HG03442 (cell line): ENCODE results near the gene SPIRE1.
"Not testable (repeated sequence)": the region's sequence is repeated elsewhere in the genome, so short reads cannot be mapped to it uniquely, and the experiment has no call there.

Experiments used
- ATAC-seq: cut with Tn5 transposase; IDR thresholded peaks from one replicate; pipeline ENCODE4 v1.9.1; 2021; ENCODE audit warnings: mild to moderate bottlenecking, moderate library complexity; ENCODE audit not compliant: unreplicated experiment

SPIRE1 gene

GRCh38 chr18:12423393-12423792 is 234.5 kb downstream of the SPIRE1 start:
- no peak for ATAC-seq

- no peak for ATAC-seq
Measured at GRCh38 chr18:12422936-12423335, 235.0 kb downstream of the SPIRE1 start.

DNA sequence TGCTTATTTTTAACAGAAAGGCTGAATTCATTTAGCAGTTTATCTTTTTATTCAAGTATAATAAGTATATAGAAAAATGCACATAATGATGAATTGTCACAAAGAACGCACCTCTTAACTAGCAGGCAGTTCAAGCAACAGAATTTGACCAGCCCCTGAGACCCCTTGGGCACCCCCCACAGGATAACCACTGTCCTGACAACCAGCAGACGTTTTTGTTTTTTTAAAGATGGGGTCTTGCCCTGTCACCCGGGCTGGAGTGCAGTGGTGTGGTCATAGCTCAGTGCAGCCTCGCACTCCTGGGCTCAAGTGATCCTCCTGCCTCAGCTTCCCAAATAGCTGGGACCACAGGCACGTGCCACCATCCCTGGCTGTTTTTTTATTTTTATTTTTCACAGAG is 236.2 kb downstream of the SPIRE1 start:
- no peak for ATAC-seq

DNA sequence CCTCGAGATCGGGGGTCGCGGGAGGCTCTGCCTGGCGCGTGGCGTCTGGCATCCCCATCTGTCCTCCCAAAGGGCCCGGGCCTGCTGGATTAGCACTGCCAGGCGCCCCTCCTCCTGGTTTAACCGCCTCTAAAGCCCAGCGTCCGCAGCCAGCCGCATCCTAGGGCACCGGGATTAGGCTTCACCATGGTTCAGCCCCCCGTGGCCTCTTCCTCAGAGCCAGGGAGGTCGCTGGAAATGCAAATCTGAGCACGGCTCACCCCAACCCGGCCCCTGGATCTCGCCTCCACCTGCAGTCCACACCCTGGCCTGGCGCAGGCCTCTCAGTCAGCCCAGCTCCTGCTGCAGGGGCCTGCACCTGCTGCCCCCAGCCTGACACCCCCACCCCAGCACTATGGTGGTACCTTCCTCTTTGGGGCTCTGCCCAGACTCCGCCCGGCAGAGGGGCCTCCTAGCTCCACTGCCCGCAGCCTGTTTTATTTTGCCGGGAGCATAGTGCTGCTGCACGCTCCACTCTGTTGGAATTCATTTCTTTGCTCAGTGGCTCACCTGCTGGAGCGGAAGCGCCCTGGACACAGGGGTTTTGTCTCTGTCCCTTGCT is 237.0 kb downstream of the SPIRE1 start:
- no peak for ATAC-seq

DNA sequence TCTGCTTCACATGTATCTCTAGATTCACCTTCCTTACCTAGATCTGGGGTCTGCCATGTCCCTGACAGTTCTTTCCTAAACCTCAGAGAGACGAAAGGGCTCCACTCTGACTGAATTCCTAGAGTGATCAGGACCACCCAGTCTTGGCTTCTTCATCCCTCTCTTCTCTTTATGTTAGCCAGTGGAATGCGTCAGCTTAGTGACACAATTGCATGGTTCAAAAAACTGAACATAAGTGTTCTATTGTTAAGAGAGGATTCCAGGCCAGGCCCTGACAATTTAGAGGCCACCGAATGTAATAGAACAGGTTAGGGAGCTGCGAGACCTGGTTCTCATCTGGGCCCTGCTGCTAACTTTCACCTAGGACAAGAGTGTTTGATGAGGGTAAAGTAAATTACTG is 240.2 kb downstream of the SPIRE1 start:
- ATAC-seq = no peak

DNA sequence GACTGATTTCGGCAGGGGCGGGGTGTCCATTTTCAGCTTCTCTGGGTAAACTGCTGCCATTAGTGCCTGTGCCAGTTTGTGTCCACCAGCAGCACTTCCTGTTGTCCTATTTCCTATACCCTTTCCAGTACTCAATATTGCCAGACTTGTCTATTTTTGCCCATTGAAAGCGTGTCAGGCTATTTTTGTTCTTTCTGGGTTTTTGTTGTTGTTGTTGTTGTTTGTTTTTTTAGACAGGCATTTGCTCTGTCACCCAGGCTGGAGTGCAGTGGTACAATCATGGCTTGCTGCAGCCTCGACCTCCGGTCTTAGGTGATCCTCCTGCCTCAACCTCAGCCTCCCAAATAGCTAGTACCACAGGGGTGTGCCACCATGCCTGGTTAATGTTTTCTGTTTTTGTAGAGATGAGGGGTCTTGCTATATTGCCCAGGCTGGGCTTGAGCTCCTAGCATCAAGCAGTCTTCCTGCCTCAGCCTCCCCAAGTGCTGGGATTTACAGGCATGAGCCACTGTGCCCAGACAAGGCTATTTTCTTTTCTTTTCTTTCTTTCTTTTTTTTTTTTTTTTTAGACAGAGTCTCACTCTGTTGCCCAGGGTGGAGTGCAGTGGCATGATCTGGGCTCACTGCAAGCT is 241.7 kb downstream of the SPIRE1 start:
- no peak for ATAC-seq

DNA sequence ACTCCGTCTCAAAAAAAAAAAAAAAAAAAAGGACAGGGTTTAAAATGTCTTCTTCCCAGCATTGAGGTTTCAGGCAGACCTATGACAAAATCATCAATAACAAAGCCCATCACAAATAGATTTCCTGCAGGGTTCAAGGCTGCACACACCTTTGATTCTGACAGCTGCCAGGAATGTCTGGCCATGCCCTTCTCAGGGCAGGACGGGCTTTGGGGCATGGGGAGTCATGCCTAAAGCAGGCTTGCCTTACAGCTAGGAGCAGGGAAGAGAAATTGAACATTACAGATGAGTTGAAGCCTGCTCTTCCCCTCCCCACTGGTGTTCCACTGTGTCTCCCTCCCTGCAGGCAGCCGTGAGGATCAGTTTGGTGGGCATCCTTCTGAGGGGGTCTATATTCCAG is 246.5 kb downstream of the SPIRE1 start:
- ATAC-seq = no peak

DNA sequence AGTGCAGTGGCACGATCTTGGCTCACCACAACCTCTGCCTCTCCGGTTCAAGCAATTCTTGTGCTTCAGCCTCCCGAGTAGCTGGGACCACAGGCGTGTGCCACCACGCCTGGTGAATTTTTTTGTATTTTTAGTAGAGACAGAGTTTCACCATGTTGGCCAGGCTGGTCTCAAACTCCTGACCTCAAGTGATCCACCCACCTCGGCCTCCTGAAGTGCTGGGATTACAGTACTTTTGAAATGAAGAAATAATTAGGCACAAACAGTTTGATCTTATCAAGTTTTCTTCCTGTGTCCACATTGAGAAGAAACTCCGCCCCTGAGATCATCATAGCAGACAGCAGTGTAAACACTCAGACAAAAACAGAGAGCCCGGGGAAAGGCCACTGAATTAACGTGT is 247.2 kb downstream of the SPIRE1 start:
- ATAC-seq = not testable (repeated sequence)

DNA sequence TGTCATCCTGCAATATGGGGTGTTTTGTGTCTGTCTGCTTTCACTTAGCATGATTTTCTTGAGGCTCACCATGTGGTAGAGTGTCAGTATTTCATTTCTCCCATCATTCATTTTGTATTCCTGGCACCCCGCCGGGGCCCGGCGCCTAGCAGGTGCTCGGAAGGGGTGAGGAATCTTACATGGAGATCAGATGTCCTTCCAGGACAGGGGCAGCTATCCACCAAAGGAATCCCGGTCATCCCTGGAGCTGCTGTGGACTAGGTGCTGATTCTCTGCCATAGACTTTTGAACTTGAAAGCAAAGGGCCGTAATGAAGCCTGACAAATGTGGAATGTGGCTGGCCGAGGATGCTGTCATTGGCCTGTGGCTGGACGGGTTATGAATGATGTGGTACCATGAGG is 247.8 kb downstream of the SPIRE1 start:
- no peak for ATAC-seq

DNA sequence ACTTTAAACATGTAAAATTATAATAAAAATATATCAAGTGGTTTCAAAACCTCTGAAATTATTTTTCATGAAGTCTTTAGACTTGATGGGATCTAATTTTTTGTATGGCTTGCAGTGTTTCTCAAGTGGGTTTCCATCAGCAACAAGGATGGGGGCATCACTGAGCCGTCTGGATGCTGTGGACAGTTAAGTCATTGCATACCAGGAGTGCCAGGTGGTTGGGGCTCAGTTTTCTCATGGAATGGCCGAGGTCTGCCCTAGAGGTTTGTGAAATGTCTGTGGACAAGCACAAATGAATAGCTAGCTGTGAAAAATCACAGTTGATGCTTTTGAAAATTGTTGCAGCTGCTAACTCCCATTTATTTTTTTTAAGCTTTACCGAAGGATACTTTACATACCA is 248.4 kb downstream of the SPIRE1 start:
- no peak for ATAC-seq

GRCh38 chr18:12408247-12408869 is 249.5 kb downstream of the SPIRE1 start:
- ATAC-seq = peak; percentile 21

DNA sequence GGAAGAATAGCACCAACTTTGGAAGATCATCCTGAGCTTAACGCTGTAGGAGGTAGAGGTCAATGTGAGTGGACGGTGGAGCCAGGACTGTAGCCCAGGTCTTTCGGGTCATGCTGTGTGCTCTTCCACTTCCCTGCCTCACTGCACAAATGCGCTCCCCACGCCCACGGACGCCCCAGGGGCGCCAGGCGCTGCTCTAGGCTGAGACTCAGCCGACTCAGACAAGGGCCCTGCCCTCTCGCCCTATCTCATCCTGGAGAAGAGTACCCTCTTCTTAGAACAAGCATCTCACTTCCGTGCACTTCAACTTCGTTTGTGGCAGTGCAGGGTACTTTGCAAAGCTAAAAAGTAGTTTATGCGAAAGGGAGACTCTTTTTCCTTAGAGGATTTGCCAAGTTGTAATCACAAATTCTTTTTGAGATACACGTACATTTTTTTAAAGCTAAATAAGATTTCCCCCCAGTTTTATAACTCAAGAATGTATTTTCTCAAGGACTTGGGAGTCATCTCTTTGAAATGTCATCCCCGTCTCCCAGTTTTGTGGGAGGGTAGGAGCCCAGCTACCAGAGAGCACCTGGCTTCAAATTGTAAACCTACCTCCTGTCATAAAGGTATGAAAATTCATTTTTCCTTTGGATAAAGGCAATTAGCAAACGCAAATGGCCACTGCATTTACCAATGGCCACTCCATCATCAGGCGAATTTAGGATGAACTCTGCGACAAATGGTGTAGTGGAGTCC is 251.4 kb downstream of the SPIRE1 start:
- ATAC-seq = no peak

GRCh38 chr18:12405066-12405465 is 252.8 kb downstream of the SPIRE1 start:
- ATAC-seq = no peak

DNA sequence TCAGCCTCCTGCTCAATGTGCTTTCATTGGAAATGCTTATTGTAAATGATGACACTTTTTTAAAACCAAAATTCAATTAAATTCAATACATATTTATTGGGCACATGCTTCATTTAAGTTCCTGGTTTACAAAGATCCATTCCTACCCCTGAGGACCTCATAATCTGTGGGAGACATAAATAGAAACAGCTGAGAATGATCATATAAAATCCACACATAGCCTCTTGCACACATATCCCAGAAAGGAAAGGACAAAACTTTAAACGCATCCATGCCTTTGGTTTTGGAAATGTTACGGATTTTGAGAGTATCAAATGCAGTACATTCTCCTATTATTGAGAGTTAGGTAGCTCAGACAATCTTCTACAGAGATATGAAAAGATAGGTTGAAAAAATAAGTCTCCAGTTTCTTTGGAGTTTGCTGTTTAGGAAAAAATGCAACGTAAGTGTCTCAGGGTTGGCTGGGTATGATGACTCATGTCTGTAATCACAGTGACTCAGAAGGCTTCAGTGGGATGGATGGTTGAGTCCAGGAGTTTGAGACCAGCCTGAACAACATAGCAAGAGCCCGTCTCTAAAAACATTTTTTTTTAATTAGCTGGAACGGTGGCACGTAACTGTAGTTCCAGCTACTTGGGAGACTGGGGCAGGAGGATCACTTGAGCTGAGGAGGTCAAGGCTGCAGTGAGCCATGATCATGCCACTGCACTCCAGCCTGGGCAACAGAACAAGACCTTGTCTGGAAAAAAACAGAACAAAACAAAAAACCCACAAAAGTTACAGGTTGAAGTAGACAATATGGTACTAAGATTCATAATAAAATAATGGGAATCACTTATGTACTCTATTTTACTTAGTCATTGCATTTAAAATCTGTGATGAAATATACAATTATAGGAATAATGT is 254.1 kb downstream of the SPIRE1 start:
- ATAC-seq = no peak

- no peak for ATAC-seq
Measured at GRCh38 chr18:12401881-12402280, 256.0 kb downstream of the SPIRE1 start.

- ATAC-seq = no peak
Measured at GRCh38 chr18:12399231-12399630, 258.7 kb downstream of the SPIRE1 start.

DNA sequence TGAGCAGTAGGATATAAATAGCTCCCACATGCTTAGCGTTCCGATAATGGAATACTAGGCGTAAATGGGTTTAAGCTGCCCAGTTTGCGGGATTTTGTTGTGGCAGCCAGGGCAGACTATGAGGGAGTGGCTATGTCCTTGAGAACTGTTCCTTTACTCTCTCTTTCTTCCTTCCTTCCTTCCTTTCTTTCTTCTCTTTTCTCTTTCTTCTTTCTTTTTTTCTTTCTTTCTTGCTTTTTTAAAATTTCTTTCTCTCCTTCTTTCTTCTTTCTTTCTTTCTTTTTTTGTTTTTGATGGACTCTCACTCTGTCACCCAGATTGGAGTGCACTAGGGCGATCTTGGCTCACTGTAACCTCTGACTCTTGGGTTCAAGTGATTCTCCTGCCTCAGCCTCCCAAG is 259.3 kb downstream of the SPIRE1 start:
- no peak for ATAC-seq

GRCh38 chr18:12397793-12398192 is 260.1 kb downstream of the SPIRE1 start:
- ATAC-seq = no peak

GRCh38 chr18:12397254-12397653 is 260.7 kb downstream of the SPIRE1 start:
- ATAC-seq = no peak
